Thoracic aorta (tissue), 2 donors: Measurements from ENCODE around the gene CFAP46. TPM values are rescaled to one million over a fixed set of nuclear protein-coding genes. Genes with fewer than 3 reads are reported as not detected.

Source experiments
- ATAC-seq: fragments of 150-250 bp; one replicate; pipeline ENCODE4 v1.8.0; 2017; ENCODE audit warnings: low read depth; ENCODE audit not compliant: insufficient number of reproducible peaks, low FRiP score
- DNase-seq: peaks from one replicate; pipeline ENCODE4 v3.0.0-alpha.2; 2020; ENCODE audit warnings: low spot score
- H3K27ac ChIP-seq, 2 donors: fragments of 200-600 bp; sonication (generic); 1 replicate in 1 of 2; 2 replicates in 1 of 2; pipeline ENCODE4 v1.5.1; 2016; ENCODE audit warnings: mild to moderate bottlenecking in 2 of 2, moderate library complexity in 2 of 2
- H3K27me3 ChIP-seq: fragments of 200-600 bp; sonication (generic); replicated peaks from 2 replicates; pipeline ENCODE4 v1.6.0; 2016; ENCODE audit warnings: mild to moderate bottlenecking; ENCODE audit not compliant: insufficient read depth
- H3K36me3 ChIP-seq: fragments of 200-600 bp; sonication (generic); one replicate; pipeline ENCODE4 v1.5.1; 2016
- H3K4me1 ChIP-seq, 2 donors: fragments of 200-600 bp; sonication (generic); 1 replicate in 1 of 2; 2 replicates in 1 of 2; pipeline versions ENCODE4 v1.5.1 to v1.6.0; 2016; ENCODE audit warnings: low read depth in 2 of 2, mild to moderate bottlenecking in 1 of 2; ENCODE audit not compliant: control insufficient read depth in 1 of 2
- H3K4me3 ChIP-seq: fragments of 200-600 bp; sonication (generic); 2 replicates; pipeline ENCODE4 v1.5.1; 2016; ENCODE audit warnings: mild to moderate bottlenecking
- H3K9me3 ChIP-seq: fragments of 200-600 bp; sonication (generic); 2 replicates; pipeline ENCODE4 v1.5.1; 2016
- total RNA-seq, 2 donors: library from RNA; depleted of rRNA; stranded (reverse); fragments of >200 nt; gene quantifications; one replicate each; pipeline versions ENCODE4 v1.1.0 to v1.2.3, GENCODE V29; 2016
- TF ChIP-seq, protein P1 (sequence below): fragments of 200-600 bp; sonication (generic); IDR thresholded peaks from one replicate; pipeline ENCODE4 v1.5.1; 2019; ENCODE audit warnings: antibody characterized with exemption

CFAP46 gene
- total RNA-seq, 2 donors from 2014 or later: not detected

DNA sequence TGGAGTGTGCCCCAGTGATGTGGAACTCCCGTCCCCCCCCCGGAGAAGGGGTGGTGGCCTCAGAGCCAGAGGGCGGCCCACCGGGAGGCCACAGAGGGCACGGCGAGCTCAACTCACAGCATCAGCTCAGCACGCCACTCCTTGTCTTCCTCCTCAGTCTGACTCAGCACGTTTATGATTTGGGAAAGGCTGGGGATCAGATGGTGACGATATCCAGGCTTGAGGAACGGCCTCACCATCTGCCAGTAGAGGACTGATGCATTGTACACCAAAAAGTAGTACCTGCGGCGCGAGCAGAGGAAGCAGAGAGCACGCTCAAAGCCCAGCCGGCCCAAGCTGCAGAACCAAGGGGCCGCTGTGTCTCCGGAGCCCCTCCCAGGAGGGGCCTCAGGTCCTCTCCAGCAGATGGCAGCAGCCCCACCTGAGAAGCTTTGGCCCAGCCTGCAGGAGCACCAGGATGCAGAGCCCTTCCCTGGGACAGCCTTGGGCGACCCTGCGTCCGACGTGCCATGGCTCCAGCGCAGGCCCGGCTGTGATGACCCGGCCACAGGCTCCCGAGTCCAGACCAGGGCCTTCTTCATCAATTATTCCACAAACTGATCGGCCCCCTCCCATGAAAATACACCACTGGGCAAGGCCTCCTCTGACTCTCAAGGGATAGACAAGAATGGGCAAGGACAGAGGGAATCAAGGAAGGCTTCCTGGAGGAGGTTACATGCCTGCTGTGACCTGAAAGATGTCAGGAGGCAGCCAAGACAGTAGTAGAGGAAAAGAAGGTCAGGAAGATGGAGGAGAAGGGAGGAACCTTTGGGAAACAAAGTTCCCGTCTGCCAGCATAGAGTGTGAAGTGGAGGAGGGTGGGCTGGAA, 3.7 kb downstream of the CFAP46 start:
- Histone ChIP-seq H3K27ac (no peak overlapping the region), H3K4me1 (peaks cover 0 to 10% of the 10 kb centered on the region in 2 donors), H3K4me3 (no peak overlapping the region), H3K9me3 (no peaks in the 10 kb centered on the region), H3K27me3 (no peaks in the 10 kb centered on the region), H3K36me3 (no peaks in the 10 kb centered on the region)
- TF ChIP-seq, protein P1, sequence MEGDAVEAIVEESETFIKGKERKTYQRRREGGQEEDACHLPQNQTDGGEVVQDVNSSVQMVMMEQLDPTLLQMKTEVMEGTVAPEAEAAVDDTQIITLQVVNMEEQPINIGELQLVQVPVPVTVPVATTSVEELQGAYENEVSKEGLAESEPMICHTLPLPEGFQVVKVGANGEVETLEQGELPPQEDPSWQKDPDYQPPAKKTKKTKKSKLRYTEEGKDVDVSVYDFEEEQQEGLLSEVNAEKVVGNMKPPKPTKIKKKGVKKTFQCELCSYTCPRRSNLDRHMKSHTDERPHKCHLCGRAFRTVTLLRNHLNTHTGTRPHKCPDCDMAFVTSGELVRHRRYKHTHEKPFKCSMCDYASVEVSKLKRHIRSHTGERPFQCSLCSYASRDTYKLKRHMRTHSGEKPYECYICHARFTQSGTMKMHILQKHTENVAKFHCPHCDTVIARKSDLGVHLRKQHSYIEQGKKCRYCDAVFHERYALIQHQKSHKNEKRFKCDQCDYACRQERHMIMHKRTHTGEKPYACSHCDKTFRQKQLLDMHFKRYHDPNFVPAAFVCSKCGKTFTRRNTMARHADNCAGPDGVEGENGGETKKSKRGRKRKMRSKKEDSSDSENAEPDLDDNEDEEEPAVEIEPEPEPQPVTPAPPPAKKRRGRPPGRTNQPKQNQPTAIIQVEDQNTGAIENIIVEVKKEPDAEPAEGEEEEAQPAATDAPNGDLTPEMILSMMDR: no peak
- no peak for DNase-seq
- no peak for ATAC-seq

DNA sequence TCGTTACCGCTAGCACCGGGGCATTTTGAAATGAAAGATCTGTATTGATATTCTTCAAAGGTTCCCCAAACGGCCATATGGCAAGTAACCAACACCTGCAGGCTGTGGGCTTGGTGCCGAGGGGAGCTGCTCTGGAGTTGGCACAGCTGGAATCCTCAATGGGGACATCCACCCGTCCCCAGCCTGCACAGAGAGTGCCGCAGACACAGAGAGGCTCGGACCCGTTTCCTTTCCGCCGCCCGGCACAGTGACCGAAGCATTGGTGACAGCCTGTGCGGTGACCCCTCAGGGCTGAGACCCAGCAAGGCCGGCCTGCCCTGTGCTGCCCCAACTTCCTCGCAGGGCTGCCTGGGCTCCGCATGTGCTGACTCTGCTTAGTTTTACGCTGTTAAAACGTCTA, 4.5 kb downstream of the CFAP46 start:
- H3K4me3 ChIP-seq: no peak overlapping the region
- no peak for ATAC-seq
- peaks cover 0 to 7% of the 10 kb centered on the region in 2 donors for H3K4me1 ChIP-seq
- no peaks in the 10 kb centered on the region for H3K27me3 ChIP-seq
- H3K9me3 ChIP-seq: no peaks in the 10 kb centered on the region
- H3K27ac ChIP-seq: no peak overlapping the region
- TF ChIP-seq, protein P1: no peak
- DNase-seq: no peak
- no peaks in the 10 kb centered on the region for H3K36me3 ChIP-seq

DNA sequence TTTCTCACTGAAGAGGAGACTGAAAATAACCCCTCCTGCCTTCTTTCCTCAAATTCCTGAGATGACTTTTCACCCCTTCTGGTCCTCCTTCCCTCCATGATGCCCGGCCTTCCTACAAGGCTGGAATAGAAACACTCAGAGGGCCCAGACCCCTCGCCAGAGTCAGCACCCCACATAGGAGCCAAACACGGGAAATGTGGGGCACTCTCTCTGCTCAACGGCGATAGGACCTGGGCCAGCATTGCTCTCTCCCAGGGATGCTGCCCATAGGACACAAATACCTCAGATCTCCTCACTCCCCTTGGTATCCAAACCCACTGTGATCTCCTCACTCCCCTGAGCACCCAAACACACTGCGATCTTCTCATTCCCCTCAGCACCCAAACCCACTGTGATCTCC, 7.4 kb downstream of the CFAP46 start:
- ATAC-seq (no peak), DNase-seq (no peak)
- Histone ChIP-seq H3K27ac (no peak overlapping the region), H3K9me3 (no peaks in the 10 kb centered on the region), H3K27me3 (no peaks in the 10 kb centered on the region), H3K36me3 (no peaks in the 10 kb centered on the region), H3K4me1 (no peaks in the 10 kb centered on the region), H3K4me3 (no peak overlapping the region)
- TF ChIP-seq, protein P1: no peak

DNA sequence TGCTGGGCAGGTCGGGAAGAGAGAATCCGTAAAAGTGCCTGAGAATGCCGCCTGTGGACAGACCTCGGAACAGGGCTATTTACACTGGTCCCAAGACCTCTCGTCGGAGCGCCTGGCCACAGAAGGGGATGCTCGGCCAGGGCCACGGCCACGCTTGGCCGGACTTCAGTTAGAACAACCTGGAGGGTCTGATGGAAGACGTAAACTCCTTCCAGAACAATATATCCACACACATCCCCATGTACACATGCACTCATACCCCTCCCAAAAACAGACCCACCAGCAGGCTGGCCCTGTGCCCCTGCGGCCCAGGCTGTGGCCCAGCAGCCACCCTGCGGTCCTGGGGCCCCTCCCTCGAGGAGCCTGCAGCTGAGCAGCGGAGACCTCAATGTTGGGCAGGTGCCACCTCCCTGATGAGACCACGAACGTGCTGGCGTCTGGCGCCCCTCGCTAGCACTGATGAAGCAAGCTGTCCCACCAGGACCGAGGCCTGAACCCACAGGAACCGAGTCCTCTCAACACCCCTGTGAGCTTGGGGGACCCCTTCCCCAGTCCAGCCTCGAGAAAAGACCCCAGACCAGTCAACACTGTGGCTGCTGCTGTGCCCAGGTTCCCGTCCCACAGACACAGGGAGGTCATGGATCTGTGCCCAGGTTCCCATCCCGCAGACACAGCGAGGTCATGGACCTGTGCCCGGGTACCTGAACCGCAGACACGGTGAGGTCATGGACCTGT, 8.9 kb downstream of the CFAP46 start:
- no peak overlapping the region for H3K27ac ChIP-seq
- no peaks in the 10 kb centered on the region for H3K9me3 ChIP-seq
- H3K4me3 ChIP-seq: no peak overlapping the region
- DNase-seq: no peak
- no peaks in the 10 kb centered on the region for H3K27me3 ChIP-seq
- no peaks in the 10 kb centered on the region for H3K36me3 ChIP-seq
- ATAC-seq: no peak
- no peaks in the 10 kb centered on the region for H3K4me1 ChIP-seq
- TF ChIP-seq, protein P1: no peak
